Adipocyte (in vitro differentiated cells): ENCODE measurements around the gene ADNP2.

Source experiments
- DNase-seq: peaks from one replicate; pipeline ENCODE4 v3.0.0-alpha.2; 2015; ENCODE audit warnings: low read depth
- H3K27me3 ChIP-seq: replicated peaks from 2 replicates; pipeline ENCODE4 v1.7.0; 2013; ENCODE audit warnings: mild to moderate bottlenecking, low read length, moderate library complexity; ENCODE audit not compliant: control insufficient read depth, insufficient read depth
- H3K36me3 ChIP-seq: 2 replicates; pipeline ENCODE4 v1.7.0; 2013; ENCODE audit warnings: low read length, mild to moderate bottlenecking, moderate library complexity; ENCODE audit not compliant: control insufficient read depth, insufficient read depth, severe bottlenecking
- H3K4me1 ChIP-seq: 2 replicates; pipeline ENCODE4 v1.7.0; 2013; ENCODE audit warnings: mild to moderate bottlenecking, low read length, moderate library complexity; ENCODE audit not compliant: control insufficient read depth, insufficient read depth
- H3K4me3 ChIP-seq: 2 replicates; pipeline ENCODE4 v1.7.0; 2013; ENCODE audit warnings: mild to moderate bottlenecking, low read length, moderate library complexity
- H3K9ac ChIP-seq: 2 replicates; pipeline ENCODE4 v1.7.0; 2013; ENCODE audit warnings: mild to moderate bottlenecking, low read length, moderate library complexity
- H3K9me3 ChIP-seq: 2 replicates; pipeline ENCODE4 v1.7.0; 2013; ENCODE audit warnings: mild to moderate bottlenecking, low read length, moderate library complexity; ENCODE audit not compliant: control insufficient read depth

Gene ADNP2

DNA sequence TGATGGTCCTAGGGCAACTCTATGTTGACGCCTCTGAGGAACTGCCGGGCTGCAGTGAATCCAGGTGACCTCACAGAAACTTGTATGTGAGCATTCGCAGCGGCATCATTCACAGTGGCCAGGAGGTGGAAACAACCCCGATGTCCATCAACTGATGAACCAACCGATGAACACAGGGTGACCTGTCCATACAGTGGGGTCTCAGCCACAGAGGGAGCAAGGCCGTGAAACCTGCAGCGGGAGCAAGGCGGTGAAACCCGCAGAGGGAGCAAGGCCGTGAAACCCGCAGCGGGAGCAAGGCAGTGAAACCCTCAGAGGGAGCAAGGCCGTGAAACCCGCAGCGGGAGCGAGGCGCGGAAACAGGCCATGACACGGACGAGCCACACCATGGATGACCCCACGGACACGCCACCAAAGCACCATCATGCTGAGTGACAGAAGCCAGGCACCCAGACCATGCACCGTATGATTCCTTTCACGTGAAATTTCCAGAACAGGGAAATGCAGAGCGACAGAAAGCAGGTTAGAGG lies 75.2 kb downstream of the ADNP2 start:
- no peak overlapping the region for H3K4me3 ChIP-seq
- peaks cover 27% of the 10 kb centered on the region for H3K27me3 ChIP-seq
- no peaks in the 10 kb centered on the region for H3K9me3 ChIP-seq
- H3K9ac ChIP-seq: no peak overlapping the region
- no peaks in the 10 kb centered on the region for H3K4me1 ChIP-seq
- no peak for DNase-seq
- H3K36me3 ChIP-seq: no peaks in the 10 kb centered on the region

- no peaks in the 10 kb centered on the region for H3K4me1 ChIP-seq
Observed at GRCh38 chr18:80185545-80185944, 76.5 kb downstream of the ADNP2 start.

DNA sequence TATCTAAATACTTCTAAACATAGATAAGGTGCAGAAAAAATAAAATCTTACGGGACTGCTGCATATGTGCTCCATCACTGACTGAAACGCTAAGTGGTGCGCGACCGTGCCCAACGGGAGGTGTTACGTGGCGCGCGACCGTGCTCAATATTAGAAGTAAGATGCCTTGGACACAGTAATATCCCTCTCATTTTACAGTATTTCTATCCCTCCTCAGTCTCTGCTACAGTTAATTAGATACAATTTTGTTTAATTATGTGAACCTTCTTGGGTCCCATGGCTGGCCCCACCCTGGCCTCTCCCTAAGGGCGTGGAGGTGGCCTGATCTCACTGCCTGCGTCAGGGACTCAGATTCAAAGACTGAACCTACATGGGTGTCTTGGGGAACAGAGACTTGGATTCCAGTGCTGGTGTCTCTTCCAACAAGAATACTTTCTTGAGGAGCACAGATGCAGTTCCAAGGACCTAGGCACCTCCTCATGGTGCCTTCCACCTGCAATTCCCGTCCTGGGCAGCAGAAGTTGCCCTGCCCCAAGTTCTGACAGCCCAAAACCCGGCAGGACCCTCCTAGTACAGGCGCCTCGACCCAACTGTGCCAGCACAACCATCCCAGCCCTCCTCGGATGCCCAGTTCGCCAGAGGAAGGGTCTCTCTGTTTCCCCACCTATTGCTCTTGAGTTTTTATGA lies 79.0 kb downstream of the ADNP2 start:
- H3K4me3 ChIP-seq: no peak overlapping the region
- no peak overlapping the region for H3K9ac ChIP-seq
- no peaks in the 10 kb centered on the region for H3K27me3 ChIP-seq
- no peaks in the 10 kb centered on the region for H3K4me1 ChIP-seq
- H3K36me3 ChIP-seq: no peaks in the 10 kb centered on the region
- no peak for DNase-seq
- H3K9me3 ChIP-seq: no peaks in the 10 kb centered on the region

More at GRCh38 chr18:80185545-80185944, 76.5 kb downstream of the ADNP2 start:
- H3K4me3 ChIP-seq: no peak overlapping the region
- H3K27me3 ChIP-seq: peaks cover 15% of the 10 kb centered on the region
- DNase-seq: no peak
- no peaks in the 10 kb centered on the region for H3K36me3 ChIP-seq
- no peaks in the 10 kb centered on the region for H3K9me3 ChIP-seq
- no peak overlapping the region for H3K9ac ChIP-seq

- DNase-seq: no peak
- H3K9ac ChIP-seq: no peak overlapping the region
- H3K9me3 ChIP-seq: no peaks in the 10 kb centered on the region
- no peak overlapping the region for H3K4me3 ChIP-seq
- H3K36me3 ChIP-seq: no peaks in the 10 kb centered on the region
- no peaks in the 10 kb centered on the region for H3K27me3 ChIP-seq
- no peaks in the 10 kb centered on the region for H3K4me1 ChIP-seq
Observed at GRCh38 chr18:80188643-80189530, 79.8 kb downstream of the ADNP2 start.

- Histone ChIP-seq H3K9me3 (no peaks in the 10 kb centered on the region), H3K9ac (no peak overlapping the region), H3K4me1 (no peaks in the 10 kb centered on the region), H3K27me3 (no peaks in the 10 kb centered on the region), H3K4me3 (no peak overlapping the region), H3K36me3 (no peaks in the 10 kb centered on the region)
- DNase-seq: no peak
Observed at GRCh38 chr18:80189531-80189865, 80.4 kb downstream of the ADNP2 start.
